Glutamatergic neuron (in vitro differentiated cells): Measurements from ENCODE around the gene USH2A. TPM values are rescaled to one million over a fixed set of nuclear protein-coding genes. Genes with fewer than 3 reads are reported as not detected.

Source experiments
- DNase-seq: peaks from one replicate; pipeline ENCODE4 v3.0.0; 2022
- H3K27ac Mint-ChIP-seq: one replicate; pipeline ENCODE4 v1.8.0; 2020; ENCODE audit warnings: mild to moderate bottlenecking, mixed read lengths, inconsistent platforms; ENCODE audit not compliant: unreplicated experiment
- H3K27me3 Mint-ChIP-seq: one replicate; pipeline ENCODE4 v1.8.0; 2020; ENCODE audit warnings: mild to moderate bottlenecking, moderate library complexity, mixed read lengths, inconsistent platforms; ENCODE audit not compliant: unreplicated experiment
- H3K36me3 Mint-ChIP-seq: one replicate; pipeline ENCODE4 v1.8.0; 2020; ENCODE audit warnings: mild to moderate bottlenecking, mixed read lengths, inconsistent platforms; ENCODE audit not compliant: unreplicated experiment
- H3K4me1 Mint-ChIP-seq: one replicate; pipeline ENCODE4 v1.8.0; 2020; ENCODE audit warnings: mild to moderate bottlenecking, low read depth, mixed read lengths, inconsistent platforms; ENCODE audit not compliant: unreplicated experiment
- H3K4me3 Mint-ChIP-seq: one replicate; pipeline ENCODE4 v1.8.0; 2020; ENCODE audit warnings: mild to moderate bottlenecking, mixed read lengths, inconsistent platforms; ENCODE audit not compliant: unreplicated experiment
- H3K9me3 Mint-ChIP-seq: one replicate; pipeline ENCODE4 v1.8.0; 2020; ENCODE audit warnings: mild to moderate bottlenecking, moderate library complexity, mixed read lengths, inconsistent platforms; ENCODE audit not compliant: unreplicated experiment
- CTCF ChIP-seq: fragments of 200-600 bp; sonication (generic); IDR thresholded peaks from one replicate; pipeline ENCODE4 v1.5.0; 2021; ENCODE audit not compliant: partially characterized antibody, unreplicated experiment
- total RNA-seq: library from RNA; stranded (reverse); fragmentation: NEBNext Ultra II Directional; extraction: Animal tissue kit (Norgen Biotek cat#: 25700); gene quantifications from one replicate; pipeline ENCODE4 v1.2.1, GENCODE V29; 2021; ENCODE audit not compliant: unreplicated experiment

Gene USH2A
- total RNA-seq, 1 donor from 2014 or later: not detected

- Mint-ChIP-seq H3K27me3 (no peaks in the 10 kb centered on the region), H3K27ac (no peak overlapping the region), H3K4me1 (peaks cover 8% of the 10 kb centered on the region), H3K36me3 (no peaks in the 10 kb centered on the region), H3K4me3 (no peak overlapping the region), H3K9me3 (peaks cover 2% of the 10 kb centered on the region)
- no peak for DNase-seq
- TF ChIP-seq CTCF: no peak
Measured at GRCh38 chr1:215797859-215798258, 625.4 kb downstream of the USH2A start.

- Mint-ChIP-seq H3K4me3 (no peak overlapping the region), H3K9me3 (peaks cover 2% of the 10 kb centered on the region), H3K36me3 (no peaks in the 10 kb centered on the region), H3K27ac (peak overlapping the region; percentile 72), H3K27me3 (no peaks in the 10 kb centered on the region), H3K4me1 (peaks cover 13% of the 10 kb centered on the region)
- TF ChIP-seq CTCF: no peak
- no peak for DNase-seq
Measured at GRCh38 chr1:215794156-215794555, 629.1 kb downstream of the USH2A start.

DNA sequence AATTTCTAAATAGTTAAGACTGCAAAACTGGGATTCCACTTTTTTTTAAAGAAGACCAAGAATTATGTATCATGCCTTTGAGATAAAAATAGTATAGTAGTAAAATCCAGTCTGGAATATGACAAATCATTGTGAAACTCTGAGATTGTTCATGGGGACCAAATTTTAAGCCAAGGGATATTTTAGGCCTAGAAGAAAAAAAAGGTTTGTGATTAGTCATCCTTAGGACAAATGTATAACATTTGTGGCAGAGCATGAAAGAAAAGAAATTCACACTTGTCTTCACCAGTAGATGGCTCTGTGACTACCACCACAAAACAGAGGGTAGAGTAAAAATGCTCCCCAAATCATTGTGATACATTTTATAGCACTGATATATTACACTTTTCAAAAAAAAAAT lies 630.1 kb downstream of the USH2A start:
- peaks cover 2% of the 10 kb centered on the region for H3K9me3 Mint-ChIP-seq
- peaks cover 2% of the 10 kb centered on the region for H3K27me3 Mint-ChIP-seq
- TF ChIP-seq CTCF: peak; percentile 23
- no peak for DNase-seq
- peaks cover 13% of the 10 kb centered on the region for H3K4me1 Mint-ChIP-seq
- H3K27ac Mint-ChIP-seq: no peak overlapping the region
- H3K36me3 Mint-ChIP-seq: no peaks in the 10 kb centered on the region
- no peak overlapping the region for H3K4me3 Mint-ChIP-seq

GRCh38 chr1:215792446-215792845 lies 630.8 kb downstream of the USH2A start:
- TF ChIP-seq CTCF: no peak
- peaks cover 2% of the 10 kb centered on the region for H3K9me3 Mint-ChIP-seq
- no peak overlapping the region for H3K4me3 Mint-ChIP-seq
- H3K27ac Mint-ChIP-seq: peak overlapping the region; percentile 10
- peaks cover 2% of the 10 kb centered on the region for H3K27me3 Mint-ChIP-seq
- H3K36me3 Mint-ChIP-seq: no peaks in the 10 kb centered on the region
- no peak for DNase-seq
- peaks cover 13% of the 10 kb centered on the region for H3K4me1 Mint-ChIP-seq

GRCh38 chr1:215789981-215790380 lies 633.3 kb downstream of the USH2A start:
- H3K9me3 Mint-ChIP-seq: peaks cover 2% of the 10 kb centered on the region
- H3K4me3 Mint-ChIP-seq: no peak overlapping the region
- H3K27me3 Mint-ChIP-seq: peaks cover 2% of the 10 kb centered on the region
- no peak overlapping the region for H3K27ac Mint-ChIP-seq
- TF ChIP-seq CTCF: no peak
- no peak for DNase-seq
- H3K36me3 Mint-ChIP-seq: no peaks in the 10 kb centered on the region
- peaks cover 13% of the 10 kb centered on the region for H3K4me1 Mint-ChIP-seq
